Measurements from ENCODE around the gene C20orf204.

Gene C20orf204

DNA sequence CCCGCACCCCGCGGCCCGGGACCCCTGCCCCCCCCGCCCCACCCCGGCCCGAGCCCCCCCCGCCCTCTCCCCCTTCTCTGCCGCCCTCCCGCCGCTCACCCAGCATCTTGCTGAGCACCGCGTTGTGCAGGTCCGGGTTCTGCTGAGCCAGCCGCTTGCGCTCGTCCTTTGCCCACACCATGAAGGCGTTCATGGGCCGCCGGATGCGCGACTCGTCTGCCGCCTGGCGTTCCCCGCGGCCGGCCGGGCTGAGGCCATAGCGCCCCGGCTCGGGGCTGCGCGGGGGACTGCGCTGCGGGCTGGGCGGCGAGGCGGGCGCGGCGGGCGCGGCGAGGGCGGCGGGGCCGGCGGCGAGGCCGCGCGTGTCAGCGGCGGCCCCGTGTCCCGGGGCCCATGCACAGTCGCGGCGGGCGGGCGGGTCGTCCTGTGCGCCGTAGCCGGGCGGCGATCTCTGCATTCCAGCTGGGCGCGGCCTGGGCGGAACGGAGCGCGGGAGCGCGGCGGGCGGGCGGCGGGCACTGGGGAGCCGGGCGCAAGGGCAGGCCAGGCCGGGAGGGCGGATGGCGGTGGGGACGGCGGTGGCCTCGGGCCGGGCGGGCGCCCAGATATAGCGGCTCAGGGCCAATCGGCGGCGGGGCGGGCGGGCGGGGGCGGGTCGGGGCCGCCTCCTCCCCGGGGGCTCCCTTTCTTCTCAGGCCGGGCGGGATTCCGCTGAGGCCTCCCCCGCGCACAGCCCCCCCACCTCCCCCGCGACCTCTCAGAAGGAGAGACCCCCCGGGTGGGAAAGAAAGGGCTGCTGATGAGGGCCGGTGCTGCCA is 13.3 kb downstream of the C20orf204 start, which contains the start of gene SOX18:
Gene SOX18, minus strand, starts transcription at position 580 of the 818 bp plus-strand sequence. Its CDS starts 123 bp downstream, at position 457.
- Histone ChIP-seq H3K27me3 (ENCODE audit: low read depth, low read length) (peaks cover 10% of the 10 kb centered on the region), H3K9ac (ENCODE audit: low read length) (no peak within 1 kb of the TSS), H4K20me1 (ENCODE audit: insufficient read depth, low read length) (no peaks in the 10 kb centered on the region), H2AFZ (ENCODE audit: low read depth, low read length) (no peak within 1 kb of the TSS), H3K4me1 (ENCODE audit: low read length) (peaks cover 2% of the 10 kb centered on the region; the same call in 1 of the 2 replicates), H3K36me3 (replicated peaks; ENCODE audit: low read depth, low read length) (no peaks in the 10 kb centered on the region), H3K27ac (ENCODE audit: low read length) (no peak within 1 kb of the TSS), H3K9me3 (ENCODE audit: insufficient read depth, low read length) (no peaks in the 10 kb centered on the region), H3K79me2 (ENCODE audit: low read length) (no peaks in the 10 kb centered on the region), H3K4me2 (ENCODE audit: low read length) (no peak within 1 kb of the TSS), H3K4me3 (ENCODE audit: low read length) (no peak within 1 kb of the TSS)
- TF ChIP-seq, protein P1, sequence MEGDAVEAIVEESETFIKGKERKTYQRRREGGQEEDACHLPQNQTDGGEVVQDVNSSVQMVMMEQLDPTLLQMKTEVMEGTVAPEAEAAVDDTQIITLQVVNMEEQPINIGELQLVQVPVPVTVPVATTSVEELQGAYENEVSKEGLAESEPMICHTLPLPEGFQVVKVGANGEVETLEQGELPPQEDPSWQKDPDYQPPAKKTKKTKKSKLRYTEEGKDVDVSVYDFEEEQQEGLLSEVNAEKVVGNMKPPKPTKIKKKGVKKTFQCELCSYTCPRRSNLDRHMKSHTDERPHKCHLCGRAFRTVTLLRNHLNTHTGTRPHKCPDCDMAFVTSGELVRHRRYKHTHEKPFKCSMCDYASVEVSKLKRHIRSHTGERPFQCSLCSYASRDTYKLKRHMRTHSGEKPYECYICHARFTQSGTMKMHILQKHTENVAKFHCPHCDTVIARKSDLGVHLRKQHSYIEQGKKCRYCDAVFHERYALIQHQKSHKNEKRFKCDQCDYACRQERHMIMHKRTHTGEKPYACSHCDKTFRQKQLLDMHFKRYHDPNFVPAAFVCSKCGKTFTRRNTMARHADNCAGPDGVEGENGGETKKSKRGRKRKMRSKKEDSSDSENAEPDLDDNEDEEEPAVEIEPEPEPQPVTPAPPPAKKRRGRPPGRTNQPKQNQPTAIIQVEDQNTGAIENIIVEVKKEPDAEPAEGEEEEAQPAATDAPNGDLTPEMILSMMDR (IDR thresholded peaks at IDR 0.05; ENCODE audit: low read depth, low read length) = no peak
- TF ChIP-seq EZH2phosphoT487 (IDR thresholded peaks at IDR 0.05; ENCODE audit: low read depth) = no peak

DNA sequence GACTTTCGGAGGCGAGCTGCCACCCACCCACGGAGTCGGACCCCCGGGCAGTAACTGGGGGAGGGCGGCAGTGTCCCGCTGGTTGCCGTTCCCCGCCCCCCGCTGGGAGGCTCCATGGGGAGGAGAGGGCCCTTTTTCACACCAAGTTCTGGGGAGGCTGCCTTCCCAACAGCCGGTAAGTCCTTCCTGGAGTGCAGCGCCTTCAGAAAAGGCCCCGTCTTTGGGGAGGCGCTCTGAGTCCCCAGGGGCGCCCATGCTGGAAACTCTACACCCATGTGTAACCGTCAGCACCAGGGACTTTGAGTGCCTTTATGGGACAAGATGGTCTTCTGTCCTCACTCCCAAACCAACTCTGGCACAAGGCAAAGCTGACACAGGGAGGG is 13.9 kb downstream of the C20orf204 start:
- H3K9ac ChIP-seq (ENCODE audit: low read length) = no peak overlapping the region

DNA sequence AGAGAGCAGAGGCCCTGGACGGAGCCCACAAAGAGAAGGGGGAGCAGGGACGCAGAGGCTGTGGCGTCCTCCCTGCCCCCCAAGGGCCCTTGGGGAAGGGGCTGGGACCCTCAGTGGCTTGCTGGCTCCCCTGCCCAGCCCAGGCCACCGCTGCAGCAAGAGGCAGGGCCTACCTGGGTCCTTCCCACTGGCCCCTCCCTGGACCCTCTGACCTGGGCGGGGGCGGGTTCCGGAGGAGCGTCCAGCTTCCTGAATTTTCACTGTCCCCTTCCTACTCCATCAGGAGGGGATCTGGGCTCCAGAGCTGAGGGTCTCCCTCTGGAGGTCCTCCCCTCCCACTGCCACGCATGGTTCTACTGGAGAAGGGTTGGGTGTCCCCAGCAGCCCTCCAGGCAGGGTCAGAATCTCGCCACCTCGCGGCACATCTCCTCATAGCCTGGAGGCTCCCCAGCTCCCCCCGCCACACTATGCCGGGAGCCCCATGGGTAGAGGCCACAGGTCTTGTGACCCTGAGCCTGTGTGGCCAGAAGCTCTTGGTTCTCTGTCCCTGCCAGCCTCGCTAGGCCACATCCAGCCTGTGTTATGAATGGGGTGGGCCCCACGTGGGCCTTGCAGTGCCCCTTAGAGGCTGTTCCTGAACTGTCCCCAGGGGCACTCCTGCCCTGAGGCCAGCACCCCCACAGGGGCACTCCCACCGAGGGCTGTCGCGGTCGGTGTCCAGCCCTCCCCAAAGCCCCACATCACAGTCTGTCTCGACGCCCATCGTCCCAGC is 14.5 kb downstream of the C20orf204 start:
- peaks cover 7% of the 10 kb centered on the region; the same call in 1 of the 2 replicates for H3K27me3 ChIP-seq (ENCODE audit: low read depth, low read length)
- H3K36me3 ChIP-seq (replicated peaks; ENCODE audit: low read depth, low read length) = no peaks in the 10 kb centered on the region
- H4K20me1 ChIP-seq (ENCODE audit: insufficient read depth, low read length) = no peaks in the 10 kb centered on the region
- no peak overlapping the region for H2AFZ ChIP-seq (ENCODE audit: low read depth, low read length)
- no peaks in the 10 kb centered on the region for H3K9me3 ChIP-seq (ENCODE audit: insufficient read depth, low read length)
- H3K27ac ChIP-seq (ENCODE audit: low read length) = no peak overlapping the region
- TF ChIP-seq EZH2phosphoT487 (IDR thresholded peaks at IDR 0.05; ENCODE audit: low read depth) = no peak
- TF ChIP-seq, protein P1 (IDR thresholded peaks at IDR 0.05; ENCODE audit: low read depth, low read length) = no peak; the same call in 1 of the 2 replicates
- H3K4me1 ChIP-seq (ENCODE audit: low read length) = peaks cover 12% of the 10 kb centered on the region; the same call in 1 of the 2 replicates
- no peak overlapping the region for H3K4me2 ChIP-seq (ENCODE audit: low read length)
- no peak overlapping the region for H3K4me3 ChIP-seq (ENCODE audit: low read length)
- no peaks in the 10 kb centered on the region for H3K79me2 ChIP-seq (ENCODE audit: low read length)
- no peak overlapping the region for H3K9ac ChIP-seq (ENCODE audit: low read length)

More for the DNA sequence above, 13.9 kb downstream of the C20orf204 start:
- no peaks in the 10 kb centered on the region for H3K9me3 ChIP-seq (ENCODE audit: insufficient read depth, low read length)
- H3K27ac ChIP-seq (ENCODE audit: low read length) = no peak overlapping the region
- no peak overlapping the region for H3K4me3 ChIP-seq (ENCODE audit: low read length)
- no peak overlapping the region for H2AFZ ChIP-seq (ENCODE audit: low read depth, low read length)
- no peaks in the 10 kb centered on the region for H3K36me3 ChIP-seq (replicated peaks; ENCODE audit: low read depth, low read length)
- peaks cover 6% of the 10 kb centered on the region; the same call in 1 of the 2 replicates for H3K4me1 ChIP-seq (ENCODE audit: low read length)
- no peaks in the 10 kb centered on the region for H3K79me2 ChIP-seq (ENCODE audit: low read length)
- H3K27me3 ChIP-seq (ENCODE audit: low read depth, low read length) = peaks cover 12% of the 10 kb centered on the region
- no peak for TF ChIP-seq EZH2phosphoT487 (IDR thresholded peaks at IDR 0.05; ENCODE audit: low read depth)
- TF ChIP-seq, protein P1 (IDR thresholded peaks at IDR 0.05; ENCODE audit: low read depth, low read length) = no peak
- no peaks in the 10 kb centered on the region for H4K20me1 ChIP-seq (ENCODE audit: insufficient read depth, low read length)
- H3K4me2 ChIP-seq (ENCODE audit: low read length) = no peak overlapping the region

DNA sequence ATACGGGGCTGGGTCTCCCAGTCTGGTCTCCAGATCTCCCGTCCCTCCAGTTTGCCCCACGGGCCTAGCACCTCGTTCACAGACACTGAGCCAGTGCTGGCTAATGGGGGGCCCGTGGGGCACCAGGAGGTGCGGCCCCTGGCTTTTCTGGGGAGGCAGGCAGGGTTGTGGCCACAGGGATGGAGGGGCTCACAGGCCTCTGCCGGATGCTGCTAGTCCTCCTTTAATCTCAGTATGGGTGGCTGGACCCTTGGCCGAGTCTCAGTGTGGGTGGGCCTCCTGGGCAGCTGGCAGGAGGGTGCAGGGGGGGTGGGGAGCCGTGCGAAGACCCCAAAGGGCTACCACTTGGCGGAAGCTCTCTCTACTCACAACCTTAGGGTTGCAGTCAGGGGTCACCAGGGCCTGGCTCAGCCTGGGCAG is 15.1 kb downstream of the C20orf204 start:
- H3K27ac ChIP-seq (ENCODE audit: low read length) = no peak overlapping the region
- no peak overlapping the region for H3K4me2 ChIP-seq (ENCODE audit: low read length)
- peaks cover 5% of the 10 kb centered on the region; the same call in 1 of the 2 replicates for H3K27me3 ChIP-seq (ENCODE audit: low read depth, low read length)
- TF ChIP-seq, protein P1 (IDR thresholded peaks at IDR 0.05; ENCODE audit: low read depth, low read length) = no peak
- no peak for TF ChIP-seq EZH2phosphoT487 (IDR thresholded peaks at IDR 0.05; ENCODE audit: low read depth)
- H3K4me1 ChIP-seq (ENCODE audit: low read length) = peaks cover 18% of the 10 kb centered on the region
- no peak overlapping the region for H3K4me3 ChIP-seq (ENCODE audit: low read length)
- H3K79me2 ChIP-seq (ENCODE audit: low read length) = no peaks in the 10 kb centered on the region
- no peaks in the 10 kb centered on the region for H3K36me3 ChIP-seq (replicated peaks; ENCODE audit: low read depth, low read length)
- H3K9me3 ChIP-seq (ENCODE audit: insufficient read depth, low read length) = no peaks in the 10 kb centered on the region
- H3K9ac ChIP-seq (ENCODE audit: low read length) = no peak overlapping the region
- H2AFZ ChIP-seq (ENCODE audit: low read depth, low read length) = no peak overlapping the region
- no peaks in the 10 kb centered on the region for H4K20me1 ChIP-seq (ENCODE audit: insufficient read depth, low read length)

Measured in OCI-LY3 (cell line).